GM18870 (cell line): ENCODE results near the gene ALDH3B2.

Experiments
- ATAC-seq: cut with Tn5 transposase; IDR thresholded peaks from one replicate; pipeline ENCODE4 v1.9.1; 2021; ENCODE audit warnings: moderate library complexity; ENCODE audit not compliant: unreplicated experiment

ALDH3B2 gene

DNA sequence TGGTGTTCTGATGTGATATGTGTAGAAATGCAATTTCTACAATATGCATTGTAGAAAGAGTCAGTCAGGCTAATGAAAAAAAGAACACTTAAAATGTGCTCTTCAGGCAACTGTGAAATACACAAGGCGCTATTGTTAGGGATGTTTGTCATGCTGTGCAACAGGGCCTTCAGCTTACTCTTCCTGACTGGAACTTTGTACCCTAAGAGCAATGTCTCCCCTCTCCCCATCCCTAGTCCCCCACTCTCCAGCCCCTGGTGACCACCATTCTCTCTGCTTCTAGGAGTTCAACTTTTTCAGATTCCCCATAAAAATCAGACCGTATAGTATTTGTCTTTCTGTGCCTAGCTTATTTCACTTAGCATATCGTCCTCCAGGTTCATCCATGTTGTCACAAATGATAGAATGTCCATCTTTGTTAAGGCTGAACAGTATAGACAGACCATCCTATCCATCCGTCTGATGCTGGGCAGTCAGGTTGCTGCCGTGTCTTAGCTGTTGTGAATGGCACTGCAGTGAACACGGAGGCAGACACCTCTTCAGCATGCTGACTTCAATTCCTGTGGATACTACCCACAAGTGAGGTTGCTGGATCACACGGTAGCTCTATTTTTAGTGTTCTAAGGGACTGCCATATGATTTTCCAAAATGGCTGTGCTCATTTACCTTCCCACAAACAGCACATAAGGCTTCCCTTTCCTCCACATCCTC is 57.0 kb downstream of the ALDH3B2 start:
- ATAC-seq, result no peak

GRCh38 chr11:67616431-67617242 is 57.8 kb downstream of the ALDH3B2 start:
- ATAC-seq, result no peak

GRCh38 chr11:67615728-67616430 is 58.5 kb downstream of the ALDH3B2 start:
- no peak for ATAC-seq

- no peak for ATAC-seq
Measured at GRCh38 chr11:67614730-67615714, 59.4 kb downstream of the ALDH3B2 start.

GRCh38 chr11:67613960-67614715 is 60.3 kb downstream of the ALDH3B2 start:
- peak; percentile 68 for ATAC-seq

DNA sequence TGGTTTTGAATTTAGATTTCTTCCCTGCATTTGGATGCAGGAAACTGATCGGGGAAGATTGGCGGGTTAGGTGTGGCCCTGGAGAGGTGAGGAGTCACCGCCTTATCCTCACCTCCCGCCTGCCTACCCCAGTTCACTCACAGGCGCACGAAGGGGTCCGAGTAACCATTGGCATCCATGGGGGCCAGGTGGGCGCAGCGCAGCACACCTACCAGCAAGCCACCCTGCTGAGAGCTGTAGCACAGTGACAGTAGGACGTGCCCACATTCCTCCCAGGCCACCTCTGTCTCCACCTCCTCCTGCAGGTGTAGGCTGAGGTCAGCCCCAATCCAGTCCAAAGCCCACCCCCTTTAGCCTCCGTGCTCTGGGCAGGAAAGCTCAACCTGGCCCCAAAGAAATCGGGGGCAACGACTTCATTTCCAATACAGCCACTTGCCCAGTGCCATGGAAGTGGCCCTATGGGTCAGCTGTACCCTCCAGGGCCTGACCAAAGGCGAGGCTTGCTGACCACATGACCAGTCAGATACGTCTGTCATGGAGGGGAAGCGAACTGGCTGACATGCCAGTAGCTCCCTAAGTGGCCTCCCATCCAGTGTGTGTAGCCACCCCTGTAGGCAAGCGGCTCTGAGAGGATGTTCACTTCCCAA is 61.0 kb downstream of the ALDH3B2 start:
- ATAC-seq, result no peak

- no peak for ATAC-seq
Measured at GRCh38 chr11:67612751-67613150, 61.7 kb downstream of the ALDH3B2 start.
